CD4-positive, alpha-beta T cell (primary cell): ENCODE data around the gene CNTN4. TPM values are rescaled to one million over a fixed set of nuclear protein-coding genes. Genes with fewer than 3 reads are reported as not detected.

Experiments
- ATAC-seq: fragments of 200-7000 bp; cut with Tn5 transposase; one replicate; pipeline ENCODE4 v1.10.0; 2022; ENCODE audit warnings: mild to moderate bottlenecking; ENCODE audit not compliant: poor library complexity
- CTCF ChIA-PET: fragments of 350-600 bp; sonication (Branson Sonifier 250); formaldehyde crosslinking; loops from one replicate; lab custom pipeline; 2021; ENCODE audit warnings: antibody characterized with exemption, inconsistent platforms; lab: Charles Lee
- POLR2A ChIA-PET: fragments of 350-600 bp; sonication (Branson Sonifier 250); formaldehyde crosslinking; loops from one replicate; lab custom pipeline; 2021; ENCODE audit warnings: antibody characterized with exemption, inconsistent platforms; lab: Charles Lee
- DNase-seq, 14 experiments: peaks; one replicate each; pipeline ENCODE4 v3.0.0-alpha.2; 2013 to 2020; ENCODE audit warnings: mixed read lengths in 2 of 14
- H3K27ac ChIP-seq, 2 donors: one replicate each; pipeline versions ENCODE4 v1.5.1 to v1.7.0; 2013; ENCODE audit warnings: low read length in 2 of 2, low read depth in 1 of 2, mild to moderate bottlenecking in 1 of 2
- H3K27me3 ChIP-seq, 2 experiments: 1 replicate in 1 of 2; 2 replicates in 1 of 2; pipeline versions ENCODE4 v1.6.1 to v1.7.0; 2013; ENCODE audit warnings: low read length in 2 of 2, control low read depth in 1 of 2, mild to moderate bottlenecking in 1 of 2, moderate library complexity in 1 of 2; ENCODE audit not compliant: insufficient read depth in 2 of 2, control insufficient read depth in 1 of 2
- H3K36me3 ChIP-seq: one replicate; pipeline ENCODE4 v1.6.1; 2013; ENCODE audit warnings: low read length, control low read depth; ENCODE audit not compliant: insufficient read depth
- H3K4me1 ChIP-seq: one replicate; pipeline ENCODE4 v1.6.1; 2013; ENCODE audit warnings: low read length, control low read depth; ENCODE audit not compliant: insufficient read depth
- H3K4me3 ChIP-seq: one replicate; pipeline ENCODE4 v1.5.1; 2013; ENCODE audit warnings: mild to moderate bottlenecking, low read length, moderate library complexity
- H3K9me3 ChIP-seq, 2 experiments: 1 replicate in 1 of 2; 2 replicates in 1 of 2; pipeline versions ENCODE4 v1.6.1 to v1.7.0; 2013; ENCODE audit warnings: low read length in 2 of 2, mild to moderate bottlenecking in 2 of 2, control low read depth in 1 of 2, moderate library complexity in 1 of 2; ENCODE audit not compliant: control insufficient read depth in 1 of 2, insufficient read depth in 1 of 2
- H3K27ac Mint-ChIP-seq: one replicate; pipeline ENCODE4 v1.8.0; 2020; ENCODE audit warnings: mixed read lengths
- H3K27me3 Mint-ChIP-seq: one replicate; pipeline ENCODE4 v1.8.0; 2021; ENCODE audit warnings: mixed read lengths
- H3K36me3 Mint-ChIP-seq: one replicate; pipeline ENCODE4 v1.8.0; 2021; ENCODE audit warnings: low read depth, mixed read lengths
- H3K4me1 Mint-ChIP-seq: one replicate; pipeline ENCODE4 v1.8.0; 2021; ENCODE audit warnings: low read depth, mixed read lengths
- H3K4me3 Mint-ChIP-seq: one replicate; pipeline ENCODE4 v1.8.0; 2020; ENCODE audit warnings: mild to moderate bottlenecking, mixed read lengths
- H3K9me3 Mint-ChIP-seq: one replicate; pipeline ENCODE4 v1.8.0; 2020; ENCODE audit warnings: mixed read lengths
- intact Hi-C, 2 experiments: fragments of 100-400 bp; cut with DNase I in 1 of 2; cut with micrococcal nuclease in 1 of 2; formaldehyde crosslinking; loops; one replicate each; pipeline versions ENCODE4 v1.15.1 to v1.9.0; 2023 to 2025; cut with DNase I, micrococcal nuclease
- total RNA-seq, 174 experiments: library from RNA in 2 of 174; stranded (reverse) in 2 of 174; gene quantifications; one replicate each; pipeline ENCODE4 v1.2.3 and lab custom pipeline; 2021 to 2026
- TF ChIP-seq, protein P1 (sequence below): fragments of 200-600 bp; IDR thresholded peaks from one replicate; pipeline ENCODE4 v1.8.0; 2022; ENCODE audit warnings: antibody characterized with exemption, mild to moderate bottlenecking

Gene CNTN4
- total RNA-seq, 2 experiments from 2014 or later, result not detected

DNA sequence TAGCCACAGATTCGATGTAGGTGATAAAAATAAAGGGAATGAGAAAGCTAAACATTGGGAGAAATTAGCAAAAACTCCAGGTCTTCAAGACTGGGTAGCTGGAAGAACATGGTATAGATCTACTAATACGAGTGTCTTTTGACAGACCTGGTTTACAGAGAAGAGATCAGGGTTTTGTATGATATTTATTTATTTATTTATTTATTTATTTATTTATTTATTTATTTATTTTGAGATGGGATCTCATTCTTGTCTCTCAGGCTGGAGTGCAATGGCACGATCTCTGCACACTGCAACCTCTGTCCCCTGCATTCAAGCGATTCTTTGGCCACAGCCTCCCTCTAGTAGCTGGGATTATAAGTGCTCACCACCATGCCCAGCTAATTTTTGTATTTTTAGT, 448.4 kb downstream of the CNTN4 start:
- Mint-ChIP-seq H3K4me3 (no peak overlapping the region), H3K27me3 (no peaks in the 10 kb centered on the region), H3K9me3 (peaks cover 4% of the 10 kb centered on the region), H3K27ac (no peak overlapping the region), H3K4me1 (no peaks in the 10 kb centered on the region), H3K36me3 (no peaks in the 10 kb centered on the region)
- ChIA-PET CTCF (no interaction called here), POLR2A (no interaction called here)
- H3K4me3 ChIP-seq, result no peak overlapping the region
- no peaks in the 10 kb centered on the region for H3K27me3 ChIP-seq
- no peaks in the 10 kb centered on the region for H3K36me3 ChIP-seq
- intact Hi-C loops, result no loop called here
- H3K4me1 ChIP-seq, result no peaks in the 10 kb centered on the region
- DNase-seq, result no peak
- TF ChIP-seq, protein P1, sequence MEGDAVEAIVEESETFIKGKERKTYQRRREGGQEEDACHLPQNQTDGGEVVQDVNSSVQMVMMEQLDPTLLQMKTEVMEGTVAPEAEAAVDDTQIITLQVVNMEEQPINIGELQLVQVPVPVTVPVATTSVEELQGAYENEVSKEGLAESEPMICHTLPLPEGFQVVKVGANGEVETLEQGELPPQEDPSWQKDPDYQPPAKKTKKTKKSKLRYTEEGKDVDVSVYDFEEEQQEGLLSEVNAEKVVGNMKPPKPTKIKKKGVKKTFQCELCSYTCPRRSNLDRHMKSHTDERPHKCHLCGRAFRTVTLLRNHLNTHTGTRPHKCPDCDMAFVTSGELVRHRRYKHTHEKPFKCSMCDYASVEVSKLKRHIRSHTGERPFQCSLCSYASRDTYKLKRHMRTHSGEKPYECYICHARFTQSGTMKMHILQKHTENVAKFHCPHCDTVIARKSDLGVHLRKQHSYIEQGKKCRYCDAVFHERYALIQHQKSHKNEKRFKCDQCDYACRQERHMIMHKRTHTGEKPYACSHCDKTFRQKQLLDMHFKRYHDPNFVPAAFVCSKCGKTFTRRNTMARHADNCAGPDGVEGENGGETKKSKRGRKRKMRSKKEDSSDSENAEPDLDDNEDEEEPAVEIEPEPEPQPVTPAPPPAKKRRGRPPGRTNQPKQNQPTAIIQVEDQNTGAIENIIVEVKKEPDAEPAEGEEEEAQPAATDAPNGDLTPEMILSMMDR, result no peak
- H3K27ac ChIP-seq, result no peak overlapping the region
- H3K9me3 ChIP-seq, result no peaks in the 10 kb centered on the region
- no peak for ATAC-seq

DNA sequence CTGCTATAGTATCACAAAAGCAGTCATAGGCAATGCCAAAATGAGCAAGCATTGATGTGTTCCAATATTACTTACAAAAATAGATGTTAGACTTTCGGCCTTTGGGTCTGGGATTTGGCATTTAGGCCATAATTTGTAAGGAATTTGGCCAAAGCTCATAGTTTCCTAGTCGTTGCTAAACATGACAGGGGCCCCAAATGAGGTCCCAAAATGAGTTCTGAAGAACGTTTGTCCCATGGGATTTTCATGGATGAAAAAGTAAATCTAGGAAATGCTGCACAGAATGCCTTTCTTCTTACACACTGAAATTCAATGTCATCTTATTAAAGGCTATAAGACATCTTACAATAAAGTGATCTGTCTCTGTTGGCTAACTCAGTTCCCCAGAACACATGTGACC, 456.0 kb downstream of the CNTN4 start:
- DNase-seq, result no peak
- no peak for ATAC-seq
- intact Hi-C loops, result no loop called here
- H3K36me3 Mint-ChIP-seq, result no peaks in the 10 kb centered on the region
- CTCF ChIA-PET, result no interaction called here
- Histone ChIP-seq H3K9me3 (no peaks in the 10 kb centered on the region), H3K4me3 (no peak overlapping the region), H3K36me3 (no peaks in the 10 kb centered on the region), H3K27ac (no peak overlapping the region), H3K4me1 (no peaks in the 10 kb centered on the region), H3K27me3 (no peaks in the 10 kb centered on the region)
- TF ChIP-seq, protein P1, result no peak
- POLR2A ChIA-PET, result no interaction called here
- no peak overlapping the region for H3K27ac Mint-ChIP-seq
- no peaks in the 10 kb centered on the region for H3K4me1 Mint-ChIP-seq
- no peaks in the 10 kb centered on the region for H3K9me3 Mint-ChIP-seq
- no peaks in the 10 kb centered on the region for H3K27me3 Mint-ChIP-seq
- H3K4me3 Mint-ChIP-seq, result no peak overlapping the region

DNA sequence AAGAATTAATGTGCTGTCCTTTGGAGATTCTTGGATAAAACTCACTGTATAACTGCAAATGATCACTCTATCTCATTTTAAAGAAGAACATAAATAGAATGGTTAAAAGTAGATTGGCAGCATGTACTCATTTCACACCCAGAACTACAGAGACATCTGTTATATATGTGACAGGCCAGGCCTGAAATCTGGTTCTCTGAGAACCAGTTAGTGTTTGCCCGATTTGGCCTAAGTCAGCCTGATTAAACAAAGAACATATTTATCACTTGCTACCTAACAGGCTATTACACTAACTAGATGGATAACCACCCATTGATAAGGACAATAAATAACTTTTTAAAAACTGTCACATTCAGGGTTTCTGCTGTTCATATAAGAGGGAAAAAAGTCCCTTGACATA, 460.1 kb downstream of the CNTN4 start:
- no peaks in the 10 kb centered on the region for H3K9me3 Mint-ChIP-seq
- ChIA-PET CTCF (no interaction called here), POLR2A (no interaction called here)
- no peaks in the 10 kb centered on the region for H3K27me3 Mint-ChIP-seq
- no peak overlapping the region for H3K4me3 ChIP-seq
- H3K4me1 Mint-ChIP-seq, result no peaks in the 10 kb centered on the region
- no peaks in the 10 kb centered on the region for H3K36me3 ChIP-seq
- no peaks in the 10 kb centered on the region for H3K9me3 ChIP-seq
- H3K27ac Mint-ChIP-seq, result no peak overlapping the region
- ATAC-seq, result no peak
- H3K27ac ChIP-seq, result no peak overlapping the region
- no peaks in the 10 kb centered on the region for H3K27me3 ChIP-seq
- TF ChIP-seq, protein P1, result no peak
- no peaks in the 10 kb centered on the region for H3K4me1 ChIP-seq
- intact Hi-C loops, result no loop called here
- H3K4me3 Mint-ChIP-seq, result no peak overlapping the region
- no peaks in the 10 kb centered on the region for H3K36me3 Mint-ChIP-seq
- DNase-seq, result no peak
